HG02852 (cell line): ENCODE results near the gene RALB.
"Not testable (repeated sequence)": the region's sequence is repeated elsewhere in the genome, so short reads cannot be mapped to it uniquely, and the experiment has no call there.

Experiments
- ATAC-seq: cut with Tn5 transposase; IDR thresholded peaks from one replicate; pipeline ENCODE4 v1.9.1; 2021; ENCODE audit warnings: mild to moderate bottlenecking, moderate library complexity; ENCODE audit not compliant: unreplicated experiment

The RALB gene

GRCh38 chr2:120313695-120314615, 61.3 kb downstream of the RALB start:
- no peak for ATAC-seq

GRCh38 chr2:120314690-120315366, 62.2 kb downstream of the RALB start:
- ATAC-seq: no peak

GRCh38 chr2:120315367-120316033, 62.8 kb downstream of the RALB start:
- ATAC-seq: no peak

GRCh38 chr2:120316071-120316470, 63.4 kb downstream of the RALB start:
- ATAC-seq: no peak

GRCh38 chr2:120316528-120317179, 64.0 kb downstream of the RALB start:
- ATAC-seq: no peak

GRCh38 chr2:120317180-120317533, 64.5 kb downstream of the RALB start:
- no peak for ATAC-seq

- no peak for ATAC-seq
Measured at GRCh38 chr2:120317916-120318315, 65.3 kb downstream of the RALB start.

GRCh38 chr2:120318626-120319025, 66.0 kb downstream of the RALB start:
- no peak for ATAC-seq

GRCh38 chr2:120319123-120319522, 66.5 kb downstream of the RALB start:
- no peak for ATAC-seq

GRCh38 chr2:120319686-120320317, 67.2 kb downstream of the RALB start:
- no peak for ATAC-seq

- ATAC-seq: no peak
Measured at GRCh38 chr2:120320318-120320851, 67.7 kb downstream of the RALB start.

GRCh38 chr2:120320887-120321556, 68.4 kb downstream of the RALB start:
- ATAC-seq: not testable (repeated sequence)

- ATAC-seq: no peak
Measured at GRCh38 chr2:120321721-120322284, 69.2 kb downstream of the RALB start.

GRCh38 chr2:120322329-120322728, 69.7 kb downstream of the RALB start:
- no peak for ATAC-seq

GRCh38 chr2:120323214-120323613, 70.6 kb downstream of the RALB start:
- no peak for ATAC-seq

GRCh38 chr2:120323807-120324399, 71.3 kb downstream of the RALB start:
- ATAC-seq: no peak

GRCh38 chr2:120324933-120325332, 72.3 kb downstream of the RALB start:
- no peak for ATAC-seq

- ATAC-seq: no peak
Measured at GRCh38 chr2:120326066-120326465, 73.4 kb downstream of the RALB start.
